Stimulated activated CD8-positive, alpha-beta memory T cell treated with anti-CD3 and anti-CD28 coated beads, Interleukin-15, amount 100 ng/mL, for 24 hours (primary cell): ENCODE data around the gene EDA.
"Not testable (repeated sequence)": the region's sequence is repeated elsewhere in the genome, so short reads cannot be mapped to it uniquely, and the experiment has no call there.

ENCODE experiments used
- DNase-seq: peaks from one replicate; pipeline ENCODE4 v3.0.0-alpha.2; 2020; ENCODE audit warnings: low read depth

Gene EDA

GRCh38 chrX:69746051-69746450, 130.1 kb downstream of the EDA start:
- DNase-seq = no peak

GRCh38 chrX:69748055-69748454, 132.1 kb downstream of the EDA start:
- DNase-seq = no peak

- no peak for DNase-seq
Measured at GRCh38 chrX:69759921-69760625, 144.2 kb downstream of the EDA start.

- no peak for DNase-seq
Measured at GRCh38 chrX:69761633-69762032, 145.7 kb downstream of the EDA start.

GRCh38 chrX:69762340-69762739, 146.4 kb downstream of the EDA start:
- no peak for DNase-seq

GRCh38 chrX:69793260-69793935, 177.5 kb downstream of the EDA start:
- DNase-seq = no peak

GRCh38 chrX:69795702-69796101, 179.8 kb downstream of the EDA start:
- no peak for DNase-seq

- DNase-seq = no peak
Measured at GRCh38 chrX:69807400-69807799, 191.5 kb downstream of the EDA start.

GRCh38 chrX:69808375-69808774, 192.5 kb downstream of the EDA start:
- no peak for DNase-seq

- DNase-seq = no peak
Measured at GRCh38 chrX:69813677-69814076, 197.8 kb downstream of the EDA start.

- no peak for DNase-seq
Measured at GRCh38 chrX:69815063-69815462, 199.2 kb downstream of the EDA start.

- DNase-seq = no peak
Measured at GRCh38 chrX:69815519-69815918, 199.6 kb downstream of the EDA start.

GRCh38 chrX:69844636-69845035, 228.7 kb downstream of the EDA start:
- DNase-seq = no peak

- not testable (repeated sequence) for DNase-seq
Measured at GRCh38 chrX:69859999-69860398, 244.1 kb downstream of the EDA start.

- no peak for DNase-seq
Measured at GRCh38 chrX:69876221-69876620, 260.3 kb downstream of the EDA start.

- DNase-seq = no peak
Measured at GRCh38 chrX:69884210-69884609, 268.3 kb downstream of the EDA start.

GRCh38 chrX:69896046-69896445, 280.1 kb downstream of the EDA start:
- no peak for DNase-seq

- DNase-seq = no peak
Measured at GRCh38 chrX:69900491-69900890, 284.6 kb downstream of the EDA start.

GRCh38 chrX:69906447-69906846, 290.5 kb downstream of the EDA start:
- no peak for DNase-seq

GRCh38 chrX:69914781-69915180, 298.9 kb downstream of the EDA start:
- no peak for DNase-seq

GRCh38 chrX:69919749-69920148, 303.8 kb downstream of the EDA start:
- no peak for DNase-seq

- DNase-seq = no peak
Measured at GRCh38 chrX:69932323-69932722, 316.4 kb downstream of the EDA start.

- DNase-seq = no peak
Measured at GRCh38 chrX:69948276-69948797, 332.4 kb downstream of the EDA start.

- no peak for DNase-seq
Measured at GRCh38 chrX:69951753-69952152, 335.8 kb downstream of the EDA start.
